ENCODE results near the gene LACRT.

The LACRT gene

GRCh38 chr12:54588110-54588889 lies 46.4 kb downstream of the LACRT start, which contains the start of gene PPP1R1A:
TSS of gene PPP1R1A (minus strand) at chr12:54588659. CDS start at chr12:54588488, 171 bp downstream.
- DNase-seq (no peak), ATAC-seq (ENCODE audit: insufficient read depth, low read depth) (no peak)
- H3K79me2 ChIP-seq (ENCODE audit: insufficient read depth, low read length) = no peaks in the 10 kb centered on the region
- H4K20me1 ChIP-seq (ENCODE audit: insufficient read depth, low read length) = no peaks in the 10 kb centered on the region
- no peak within 1 kb of the TSS for H3K27ac ChIP-seq (ENCODE audit: low read length)
- H3K36me3 ChIP-seq (ENCODE audit: insufficient read depth, low read length) = no peaks in the 10 kb centered on the region
- no peak within 1 kb of the TSS for H3K4me3 ChIP-seq (ENCODE audit: low read depth in 1 of 2, low read length in 2 of 2)
- H2AFZ ChIP-seq (ENCODE audit: low read depth, low read length) = no peak within 1 kb of the TSS
- TF ChIP-seq CTCF (IDR thresholded peaks at IDR 0.05; ENCODE audit: borderline replicate concordance, extremely low read depth, low read length, poor library complexity, severe bottlenecking) (no peak), EZH2 (IDR thresholded peaks at IDR 0.05; ENCODE audit: borderline replicate concordance, low read depth, low read length, severe bottlenecking) (no peak)
- H3K27me3 ChIP-seq (ENCODE audit: insufficient read depth, low read length, poor library complexity) = peaks cover 25% of the 10 kb centered on the region
- no peak within 1 kb of the TSS for H3K4me2 ChIP-seq (ENCODE audit: insufficient read depth, low read length)
- H3K4me1 ChIP-seq (ENCODE audit: insufficient read depth, low read length) = no peaks in the 10 kb centered on the region
- H3K9ac ChIP-seq (ENCODE audit: low read depth, low read length) = no peak within 1 kb of the TSS
- H3K9me3 ChIP-seq (ENCODE audit: insufficient read depth, low read length, severe bottlenecking) = no peaks in the 10 kb centered on the region

- Histone ChIP-seq H2AFZ (ENCODE audit: low read depth, low read length) (no peak overlapping the region), H3K4me1 (ENCODE audit: insufficient read depth, low read length) (no peaks in the 10 kb centered on the region), H4K20me1 (ENCODE audit: insufficient read depth, low read length) (no peaks in the 10 kb centered on the region), H3K27me3 (ENCODE audit: insufficient read depth, low read length, poor library complexity) (peaks cover 23% of the 10 kb centered on the region), H3K36me3 (ENCODE audit: insufficient read depth, low read length) (no peaks in the 10 kb centered on the region), H3K4me2 (ENCODE audit: insufficient read depth, low read length) (no peak overlapping the region), H3K4me3 (ENCODE audit: low read depth in 1 of 2, low read length in 2 of 2) (no peak overlapping the region), H3K27ac (ENCODE audit: low read length) (no peak overlapping the region), H3K79me2 (ENCODE audit: insufficient read depth, low read length) (no peaks in the 10 kb centered on the region), H3K9me3 (ENCODE audit: insufficient read depth, low read length, severe bottlenecking) (no peaks in the 10 kb centered on the region), H3K9ac (ENCODE audit: low read depth, low read length) (no peak overlapping the region)
- TF ChIP-seq CTCF (IDR thresholded peaks at IDR 0.05; ENCODE audit: borderline replicate concordance, extremely low read depth, low read length, poor library complexity, severe bottlenecking) = no peak
- no peak for TF ChIP-seq EZH2 (IDR thresholded peaks at IDR 0.05; ENCODE audit: borderline replicate concordance, low read depth, low read length, severe bottlenecking)
- DNase-seq (no peak), ATAC-seq (ENCODE audit: insufficient read depth, low read depth) (no peak)
These were observed 47.3 kb downstream of the LACRT start for GRCh38 chr12:54587315-54587873.

- H3K4me2 ChIP-seq (ENCODE audit: insufficient read depth, low read length) = no peak overlapping the region
- H2AFZ ChIP-seq (ENCODE audit: low read depth, low read length) = no peak overlapping the region
- H3K9ac ChIP-seq (ENCODE audit: low read depth, low read length) = no peak overlapping the region
- TF ChIP-seq CTCF (IDR thresholded peaks at IDR 0.05; ENCODE audit: borderline replicate concordance, extremely low read depth, low read length, poor library complexity, severe bottlenecking) (no peak), EZH2 (IDR thresholded peaks at IDR 0.05; ENCODE audit: borderline replicate concordance, low read depth, low read length, severe bottlenecking) (no peak)
- H3K9me3 ChIP-seq (ENCODE audit: insufficient read depth, low read length, severe bottlenecking) = no peaks in the 10 kb centered on the region
- ATAC-seq (ENCODE audit: insufficient read depth, low read depth) = no peak
- H3K4me1 ChIP-seq (ENCODE audit: insufficient read depth, low read length) = no peaks in the 10 kb centered on the region
- peaks cover 18% of the 10 kb centered on the region for H3K27me3 ChIP-seq (ENCODE audit: insufficient read depth, low read length, poor library complexity)
- no peaks in the 10 kb centered on the region for H4K20me1 ChIP-seq (ENCODE audit: insufficient read depth, low read length)
- DNase-seq = no peak
- no peak overlapping the region for H3K4me3 ChIP-seq (ENCODE audit: low read depth in 1 of 2, low read length in 2 of 2)
- no peaks in the 10 kb centered on the region for H3K36me3 ChIP-seq (ENCODE audit: insufficient read depth, low read length)
- no peak overlapping the region for H3K27ac ChIP-seq (ENCODE audit: low read length)
- no peaks in the 10 kb centered on the region for H3K79me2 ChIP-seq (ENCODE audit: insufficient read depth, low read length)
These were observed 48.1 kb downstream of the LACRT start for GRCh38 chr12:54586620-54587019.

Measured in DND-41 (cell line).